Measurements from ENCODE around the gene USF1. TPM values are rescaled to one million over a fixed set of nuclear protein-coding genes. Genes with fewer than 3 reads are reported as not detected.
A peak's percentile ranks its signal among the peaks of the same experiment; 100 is the strongest.
"Not testable (repeated sequence)": the region's sequence is repeated elsewhere in the genome, so short reads cannot be mapped to it uniquely, and the experiment has no call there.

The USF1 gene
- polyA plus RNA-seq, 3 donors: 49.7 to 62.5 (median 59.8) TPM

GRCh38 chr1:161032409-161032808, 13.4 kb downstream of the USF1 start:
- no peak for DNase-seq (ENCODE audit: extremely low read depth in 1 of 11, low read depth in 9 of 11, low spot score in 4 of 11)

GRCh38 chr1:161031874-161032273, 13.9 kb downstream of the USF1 start:
- DNase-seq (ENCODE audit: extremely low read depth in 1 of 11, low read depth in 9 of 11, low spot score in 4 of 11): no peak

- not testable (repeated sequence) for DNase-seq (ENCODE audit: extremely low read depth in 1 of 11, low read depth in 9 of 11, low spot score in 4 of 11)
Observed at GRCh38 chr1:161029466-161029865, 16.3 kb downstream of the USF1 start.

- not testable (repeated sequence) for DNase-seq (ENCODE audit: extremely low read depth in 1 of 11, low read depth in 9 of 11, low spot score in 4 of 11)
Observed at GRCh38 chr1:161026954-161027353, 18.8 kb downstream of the USF1 start.

GRCh38 chr1:161022432-161022831, 23.3 kb downstream of the USF1 start:
- DNase-seq (ENCODE audit: extremely low read depth in 1 of 11, low read depth in 9 of 11, low spot score in 4 of 11): not testable (repeated sequence)

- no peak for DNase-seq (ENCODE audit: extremely low read depth in 1 of 11, low read depth in 9 of 11, low spot score in 4 of 11)
Observed at GRCh38 chr1:161021970-161022353, 23.8 kb downstream of the USF1 start.

GRCh38 chr1:161021165-161021969, 24.4 kb downstream of the USF1 start:
- peak in 8 of 11 donors; percentile 70 to 89 (median 82) for DNase-seq (ENCODE audit: extremely low read depth in 1 of 11, low read depth in 9 of 11, low spot score in 4 of 11)

- no peak for DNase-seq (ENCODE audit: extremely low read depth in 1 of 11, low read depth in 9 of 11, low spot score in 4 of 11)
Observed at GRCh38 chr1:161020509-161021164, 25.1 kb downstream of the USF1 start, which contains the start of gene F11R. Gene F11R, minus strand, starts transcription at chr1:161021152. Its CDS starts 79 bp downstream, at chr1:161021073.

GRCh38 chr1:161019751-161020495, 25.9 kb downstream of the USF1 start:
- DNase-seq (ENCODE audit: extremely low read depth in 1 of 11, low read depth in 9 of 11, low spot score in 4 of 11): no peak

- DNase-seq (ENCODE audit: extremely low read depth in 1 of 11, low read depth in 9 of 11, low spot score in 4 of 11): not testable (repeated sequence)
Observed at GRCh38 chr1:161019111-161019660, 26.6 kb downstream of the USF1 start.

- no peak for DNase-seq (ENCODE audit: extremely low read depth in 1 of 11, low read depth in 9 of 11, low spot score in 4 of 11)
Observed at GRCh38 chr1:161018631-161018930, 27.2 kb downstream of the USF1 start.

- no peak for DNase-seq (ENCODE audit: extremely low read depth in 1 of 11, low read depth in 9 of 11, low spot score in 4 of 11)
Observed at GRCh38 chr1:161017756-161018630, 27.8 kb downstream of the USF1 start.

GRCh38 chr1:161017181-161017580, 28.6 kb downstream of the USF1 start:
- not testable (repeated sequence) for DNase-seq (ENCODE audit: extremely low read depth in 1 of 11, low read depth in 9 of 11, low spot score in 4 of 11)

- not testable (repeated sequence) for DNase-seq (ENCODE audit: extremely low read depth in 1 of 11, low read depth in 9 of 11, low spot score in 4 of 11)
Observed at GRCh38 chr1:161016683-161017082, 29.1 kb downstream of the USF1 start.

GRCh38 chr1:161013488-161014230, 32.1 kb downstream of the USF1 start:
- DNase-seq (ENCODE audit: extremely low read depth in 1 of 11, low read depth in 9 of 11, low spot score in 4 of 11): peak in 5 of 11 donors; percentile 41 to 64 (median 45)

- no peak for DNase-seq (ENCODE audit: extremely low read depth in 1 of 11, low read depth in 9 of 11, low spot score in 4 of 11)
Observed at GRCh38 chr1:161013131-161013487, 32.7 kb downstream of the USF1 start.

GRCh38 chr1:161012420-161012819, 33.4 kb downstream of the USF1 start:
- no peak for DNase-seq (ENCODE audit: extremely low read depth in 1 of 11, low read depth in 9 of 11, low spot score in 4 of 11)

- DNase-seq (ENCODE audit: extremely low read depth in 1 of 11, low read depth in 9 of 11, low spot score in 4 of 11): no peak
Observed at GRCh38 chr1:161009602-161010211, 36.1 kb downstream of the USF1 start.

All from renal cortex interstitium (tissue), 11 donors.